Activated T-helper 1 cell treated with anti-CD3 and anti-CD28 coated beads, Interleukin-2, amount 50 U/mL, for 16 hours (primary cell): ENCODE results near the gene NAA15.
A peak's percentile ranks its signal among the peaks of the same experiment; 100 is the strongest.
"Not testable (repeated sequence)": the region's sequence is repeated elsewhere in the genome, so short reads cannot be mapped to it uniquely, and the experiment has no call there.

ENCODE experiments used
- DNase-seq, 2 donors: peaks; one replicate each; pipeline ENCODE4 v3.0.0-alpha.2; 2020; ENCODE audit warnings: low read depth in 1 of 2, low spot score in 1 of 2

The NAA15 gene

DNA sequence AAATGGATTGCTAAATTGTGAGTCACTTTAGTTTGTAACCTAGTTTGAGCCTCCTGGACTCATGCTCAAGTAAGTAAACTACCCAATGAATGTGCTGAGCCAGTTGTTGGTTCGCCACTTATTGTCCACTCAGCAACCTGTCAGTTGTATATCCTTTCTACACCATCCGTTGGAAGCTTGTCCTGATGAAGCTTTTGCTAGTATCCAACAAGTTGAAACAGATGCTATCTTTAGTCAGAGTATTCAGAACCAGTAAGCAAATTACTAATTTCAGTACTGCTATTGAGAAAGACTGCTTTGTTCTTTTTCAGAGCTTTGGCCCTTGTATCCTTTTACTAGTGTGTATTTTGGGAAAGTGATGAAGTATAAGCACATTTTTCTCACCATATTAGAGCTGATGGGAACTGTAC is 4.3 kb upstream of the NAA15 start:
- no peak for DNase-seq

GRCh38 chr4:139299536-139299935 is 1.8 kb upstream of the NAA15 start:
- no peak for DNase-seq

GRCh38 chr4:139300431-139301112 is 733 bp upstream of the NAA15 start:
- DNase-seq = no peak

DNA sequence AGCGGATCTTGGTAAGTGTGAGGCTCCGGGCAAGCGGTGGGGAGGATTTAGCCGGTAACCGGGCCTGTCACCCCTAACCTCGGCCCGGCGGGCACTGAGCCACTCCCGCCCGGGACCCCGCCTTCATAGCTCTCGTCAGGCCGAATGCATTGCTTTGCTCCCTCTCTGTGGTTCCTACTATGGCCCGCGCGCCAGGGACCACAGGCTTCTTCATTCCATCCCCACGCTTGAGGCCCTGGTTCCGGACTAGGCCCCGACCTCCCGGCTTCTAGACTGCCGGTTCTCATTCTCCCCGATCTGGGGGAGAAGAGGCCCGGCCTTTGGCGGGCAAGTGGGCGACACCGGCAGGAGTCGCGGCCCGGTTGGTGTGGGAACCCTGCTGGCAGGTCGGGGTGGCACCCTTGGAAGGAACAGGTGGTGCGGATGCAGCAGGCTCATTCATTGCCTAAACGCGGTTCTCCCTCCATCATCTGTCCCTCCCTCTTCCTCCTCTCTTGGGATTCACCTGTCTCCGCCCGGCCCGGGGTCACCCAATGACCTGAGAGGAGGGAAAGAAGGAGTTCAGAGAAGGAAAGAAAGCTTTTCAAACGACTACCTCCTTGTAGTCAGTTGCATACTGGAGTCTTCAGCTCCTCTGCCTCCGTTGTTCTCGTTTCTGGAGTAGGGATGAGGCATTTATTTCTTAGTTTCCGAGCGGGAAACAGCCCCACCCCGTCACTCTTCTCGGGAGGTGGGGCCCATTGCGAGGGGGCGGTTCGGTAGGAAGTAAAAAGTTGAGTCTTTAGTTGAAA is 711 bp downstream of the NAA15 start, which contains the start of gene NDUFC1:
NDUFC1 (minus strand) TSS at position 657 of the 791 bp plus-strand sequence. CDS start 6,679 bp downstream, outside the sequence.
- peak; percentile 32 to 50 for DNase-seq

DNA sequence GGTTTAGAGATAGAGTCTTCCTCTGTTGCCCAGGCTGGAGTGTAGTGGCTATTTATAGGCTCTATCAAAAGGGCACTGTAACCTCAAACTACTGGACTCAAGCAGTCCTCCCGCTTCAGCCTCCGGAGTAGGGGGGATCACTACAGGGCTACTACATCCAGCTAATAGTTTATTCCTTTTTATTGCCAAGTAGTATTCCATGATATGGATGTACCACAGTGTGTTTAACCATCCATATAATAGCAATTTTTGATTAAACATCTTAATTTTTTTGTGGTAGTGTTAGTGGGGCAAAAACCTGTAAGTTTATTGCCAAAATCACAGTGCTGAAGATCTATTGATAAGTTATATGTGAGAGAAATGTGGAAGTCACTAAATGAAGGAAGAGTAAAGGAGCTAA is 3.6 kb downstream of the NAA15 start:
- DNase-seq = no peak

- DNase-seq = no peak
Measured at GRCh38 chr4:139311909-139312308, 10.6 kb downstream of the NAA15 start.

DNA sequence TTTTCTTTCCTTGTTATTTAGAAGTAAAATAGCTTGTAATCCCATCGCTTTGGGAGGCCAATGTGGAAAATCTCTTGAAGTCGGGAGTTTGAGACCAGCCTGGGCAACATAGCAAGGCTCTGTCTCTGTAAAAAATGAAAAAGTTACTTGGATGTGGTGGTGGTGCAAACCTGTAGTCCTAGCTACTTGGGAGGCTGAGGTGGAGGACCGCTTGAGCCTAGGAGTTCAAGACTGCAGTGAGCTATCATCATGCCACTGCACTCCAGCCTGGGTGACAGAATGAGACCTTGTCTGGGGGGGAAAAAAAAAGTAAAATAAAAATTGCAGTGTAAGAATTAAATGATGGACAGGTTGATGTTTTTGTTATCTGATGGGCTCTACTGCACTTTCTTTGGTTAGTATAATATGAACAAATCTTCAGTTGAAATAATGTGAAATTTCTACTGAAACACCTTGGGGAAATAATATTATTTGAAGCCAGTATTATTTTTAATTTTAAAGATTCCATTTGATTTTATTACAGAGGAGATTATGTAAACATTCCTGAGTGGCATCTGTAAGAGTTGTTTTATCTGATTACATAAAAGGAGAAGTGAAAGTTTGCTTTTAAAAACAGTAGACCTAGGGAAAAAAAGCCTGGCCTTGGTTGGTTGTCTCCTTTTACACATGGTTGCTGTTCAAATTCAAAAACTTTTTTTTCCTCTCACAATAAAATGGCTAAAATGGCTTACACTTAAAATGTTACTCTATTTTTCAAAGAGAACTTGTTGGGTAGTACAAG is 11.4 kb downstream of the NAA15 start:
- DNase-seq = no peak

GRCh38 chr4:139313414-139313813 is 12.1 kb downstream of the NAA15 start:
- not testable (repeated sequence) for DNase-seq

GRCh38 chr4:139314047-139314800 is 12.9 kb downstream of the NAA15 start:
- DNase-seq = no peak

DNA sequence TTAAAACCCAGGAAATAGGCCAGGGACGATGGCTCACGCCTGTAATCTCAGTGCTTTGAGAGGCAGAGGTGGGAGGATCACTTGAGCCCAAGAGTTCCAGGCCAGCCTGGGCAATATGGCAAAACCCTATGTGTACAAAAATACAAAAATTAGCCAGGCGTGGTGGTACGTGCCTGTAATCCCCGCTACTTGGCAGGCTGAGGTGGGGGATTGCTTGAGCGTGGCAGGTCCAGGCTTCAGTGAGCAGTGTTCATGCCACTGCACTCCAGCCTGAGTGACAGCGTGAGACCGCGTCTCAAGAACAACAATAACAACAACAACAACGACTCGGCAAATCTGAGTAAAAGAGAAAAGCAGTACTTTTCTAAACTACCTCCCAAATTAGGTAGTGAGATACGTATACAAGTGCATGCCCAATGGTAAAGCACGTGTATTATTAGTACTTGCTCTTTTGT is 13.9 kb downstream of the NAA15 start:
- no peak for DNase-seq

GRCh38 chr4:139316733-139317132 is 15.4 kb downstream of the NAA15 start:
- no peak for DNase-seq

DNA sequence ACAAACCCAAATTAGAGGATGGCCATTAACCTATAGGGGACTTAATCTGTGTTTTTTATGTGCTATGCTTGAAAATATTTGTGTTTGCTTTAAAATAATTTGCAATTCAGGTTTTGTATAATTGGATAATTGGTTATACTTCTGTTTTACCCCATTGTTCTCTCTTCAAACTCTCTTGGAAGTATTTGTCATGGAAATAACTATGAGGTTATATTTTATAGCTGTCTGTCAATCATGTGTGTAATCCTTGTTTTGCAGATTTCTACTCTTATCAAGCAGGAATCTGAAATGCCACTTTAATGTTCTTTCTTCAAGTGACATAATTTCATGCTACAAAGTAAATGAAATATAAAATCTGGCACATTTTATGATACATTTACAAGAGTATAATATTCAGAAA is 16.3 kb downstream of the NAA15 start:
- no peak for DNase-seq

- DNase-seq = no peak
Measured at GRCh38 chr4:139319571-139319970, 18.3 kb downstream of the NAA15 start.

GRCh38 chr4:139322070-139322469 is 20.8 kb downstream of the NAA15 start:
- DNase-seq = not testable (repeated sequence)

DNA sequence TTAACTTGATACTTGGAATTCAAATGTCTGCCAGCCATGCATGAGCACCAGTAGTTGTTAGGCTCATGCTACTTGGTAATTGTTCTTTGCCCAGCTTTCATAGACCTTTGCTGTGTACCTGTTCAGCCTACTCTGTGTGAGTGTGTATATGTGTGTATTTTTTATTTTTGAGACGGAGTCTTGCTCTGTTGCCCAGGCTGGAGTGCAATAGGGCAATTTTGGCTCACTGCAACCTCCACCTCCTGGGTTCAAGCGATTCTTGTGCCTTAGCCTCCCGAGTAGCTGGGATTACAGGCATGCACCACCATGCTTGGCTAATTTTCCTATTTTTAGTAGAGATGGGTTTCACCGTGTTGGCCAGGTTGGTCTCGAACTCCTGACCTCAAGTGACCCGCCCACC is 21.2 kb downstream of the NAA15 start:
- not testable (repeated sequence) for DNase-seq

DNA sequence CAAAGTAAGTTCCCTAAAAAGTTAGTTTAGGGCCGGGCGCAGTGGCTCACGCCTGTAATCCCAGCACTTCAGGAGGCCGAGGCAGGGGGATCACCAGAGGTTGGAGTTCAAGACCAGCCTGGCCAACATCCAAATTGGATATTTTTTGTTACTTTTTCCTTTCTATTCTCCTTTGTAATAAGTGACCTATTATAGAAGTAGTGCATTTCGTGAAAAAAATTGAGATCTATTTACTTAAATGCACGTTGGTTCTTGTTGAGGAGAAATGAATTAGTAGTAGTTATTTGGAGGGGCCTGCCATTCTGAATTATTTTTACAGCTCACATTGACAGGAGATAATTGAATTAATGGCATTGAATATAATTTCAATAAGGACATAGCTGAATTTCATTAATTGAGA is 23.3 kb downstream of the NAA15 start:
- no peak for DNase-seq

DNA sequence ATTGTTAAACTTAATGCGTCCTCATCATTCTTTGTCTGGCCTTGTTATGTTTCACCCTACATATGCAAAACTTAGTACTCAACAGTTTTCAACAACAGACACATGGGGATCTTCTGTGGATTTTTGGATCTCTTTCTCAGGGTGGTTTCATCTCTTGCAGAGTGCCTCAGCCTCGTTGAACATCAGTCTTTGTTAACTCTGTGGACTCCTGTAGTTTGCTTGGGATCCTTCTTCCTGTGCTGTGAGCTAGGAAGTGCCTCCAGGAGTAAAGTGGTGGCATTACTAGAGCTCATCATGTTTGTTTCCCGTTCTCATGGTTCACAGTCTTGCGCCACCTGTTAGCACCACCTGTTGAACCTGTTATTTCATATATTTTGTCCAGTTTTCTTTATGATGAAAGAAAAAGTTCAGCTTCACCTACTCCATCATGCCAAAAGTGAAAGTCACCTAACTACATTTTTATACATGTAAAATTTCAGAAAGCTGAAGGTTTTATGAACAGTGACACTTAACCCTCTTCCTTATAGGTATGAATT is 28.4 kb downstream of the NAA15 start:
- no peak for DNase-seq

- DNase-seq = no peak
Measured at GRCh38 chr4:139330283-139330682, 29.0 kb downstream of the NAA15 start.

GRCh38 chr4:139331185-139331584 is 29.9 kb downstream of the NAA15 start:
- DNase-seq = no peak

- no peak for DNase-seq
Measured at GRCh38 chr4:139333046-139333445, 31.7 kb downstream of the NAA15 start.

DNA sequence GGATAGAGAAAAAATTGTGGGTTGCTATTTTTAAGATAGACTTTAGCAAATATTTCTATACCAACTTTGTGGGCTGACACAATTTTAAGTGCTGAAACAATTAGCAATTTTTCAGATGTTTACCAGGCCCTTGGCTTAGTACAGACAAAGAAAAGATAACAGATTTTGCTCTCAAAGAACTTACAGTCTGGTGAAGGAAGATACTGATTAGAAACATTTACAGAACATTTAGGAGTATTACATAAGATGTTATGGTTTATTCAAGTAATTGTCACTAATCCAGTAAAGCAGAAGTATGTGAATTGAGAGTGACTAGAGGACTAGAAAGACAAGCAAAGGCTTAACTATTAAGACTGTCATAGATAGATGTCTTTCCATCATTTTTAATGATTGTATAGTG is 36.3 kb downstream of the NAA15 start:
- no peak for DNase-seq
